ENCODE measurements around the gene FEZ2. TPM values are rescaled to one million over a fixed set of nuclear protein-coding genes. Genes with fewer than 3 reads are reported as not detected.
A peak's percentile ranks its signal among the peaks of the same experiment; 100 is the strongest.

Gene FEZ2
- total RNA-seq, 4 donors from 2014 or later, result 38.6 to 77.0 (median 46.2) TPM

DNA sequence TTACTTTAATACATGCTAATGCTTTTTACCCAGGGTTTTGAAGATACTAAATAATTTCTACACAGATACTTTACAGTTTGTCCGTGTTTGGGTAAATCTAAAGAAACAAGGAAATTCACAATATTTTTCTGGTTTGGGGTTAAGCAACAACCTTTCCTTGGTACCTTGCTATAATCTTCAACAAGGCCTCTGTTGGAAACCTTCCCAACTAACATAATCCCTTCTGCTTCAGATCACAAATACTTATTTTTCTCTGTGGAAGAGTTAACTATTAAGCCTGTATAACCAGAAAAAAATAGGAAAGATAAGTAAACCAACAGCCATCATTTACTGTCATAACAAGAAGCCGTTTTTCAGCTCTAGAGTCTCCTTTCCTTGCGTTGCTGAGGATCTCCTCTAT is 15.0 kb downstream of the FEZ2 start:
- ATAC-seq, result no peak
- Histone ChIP-seq H3K27ac (peak overlapping the region in 2 of 4 donors; percentile 23 to 45), H3K36me3 (peaks cover 3 to 75% of the 10 kb centered on the region in 2 donors), H3K4me1 (peaks cover 0 to 14% (median 2%) of the 10 kb centered on the region in 3 donors), H3K9me3 (no peaks in the 10 kb centered on the region), H3K27me3 (no peaks in the 10 kb centered on the region), H3K4me3 (no peak overlapping the region)
- WGBS, 2 donors (ENCODE audit: low coverage in 1 of 2), result 75 to 83% methylated on average over 3 of the region's 3 CpGs
- TF ChIP-seq EP300 (IDR thresholded peaks at IDR 0.05) (no peak), POLR2A (IDR thresholded peaks at IDR 0.05) (no peak), POLR2AphosphoS5 (IDR thresholded peaks at IDR 0.05) (no peak)
- TF ChIP-seq, protein P1, sequence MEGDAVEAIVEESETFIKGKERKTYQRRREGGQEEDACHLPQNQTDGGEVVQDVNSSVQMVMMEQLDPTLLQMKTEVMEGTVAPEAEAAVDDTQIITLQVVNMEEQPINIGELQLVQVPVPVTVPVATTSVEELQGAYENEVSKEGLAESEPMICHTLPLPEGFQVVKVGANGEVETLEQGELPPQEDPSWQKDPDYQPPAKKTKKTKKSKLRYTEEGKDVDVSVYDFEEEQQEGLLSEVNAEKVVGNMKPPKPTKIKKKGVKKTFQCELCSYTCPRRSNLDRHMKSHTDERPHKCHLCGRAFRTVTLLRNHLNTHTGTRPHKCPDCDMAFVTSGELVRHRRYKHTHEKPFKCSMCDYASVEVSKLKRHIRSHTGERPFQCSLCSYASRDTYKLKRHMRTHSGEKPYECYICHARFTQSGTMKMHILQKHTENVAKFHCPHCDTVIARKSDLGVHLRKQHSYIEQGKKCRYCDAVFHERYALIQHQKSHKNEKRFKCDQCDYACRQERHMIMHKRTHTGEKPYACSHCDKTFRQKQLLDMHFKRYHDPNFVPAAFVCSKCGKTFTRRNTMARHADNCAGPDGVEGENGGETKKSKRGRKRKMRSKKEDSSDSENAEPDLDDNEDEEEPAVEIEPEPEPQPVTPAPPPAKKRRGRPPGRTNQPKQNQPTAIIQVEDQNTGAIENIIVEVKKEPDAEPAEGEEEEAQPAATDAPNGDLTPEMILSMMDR (IDR thresholded peaks at IDR 0.05), result no peak

DNA sequence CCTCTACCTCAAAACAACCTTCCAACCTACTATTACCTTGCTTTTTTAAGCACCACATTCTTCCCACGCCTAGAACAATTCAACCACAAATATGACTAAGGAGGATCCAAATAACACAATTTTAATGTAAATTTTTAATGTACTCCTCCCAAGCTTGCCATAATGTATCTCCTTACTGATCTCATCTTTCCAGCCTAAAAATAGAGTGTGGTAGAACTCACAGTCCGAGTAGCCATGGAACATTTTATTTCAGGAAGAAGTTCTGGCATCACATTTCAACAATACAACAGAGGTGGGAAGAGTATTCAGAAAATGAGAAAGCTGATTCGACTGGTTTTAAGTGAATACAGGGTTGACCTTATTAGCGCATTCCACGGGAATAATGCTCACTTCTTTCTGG is 15.4 kb downstream of the FEZ2 start:
- 55 to 78% methylated on average over 3 to 5 of the region's 5 CpGs for WGBS, 2 donors (ENCODE audit: low coverage in 1 of 2)
- Histone ChIP-seq H3K36me3 (peaks cover 3 to 79% of the 10 kb centered on the region in 2 donors), H3K4me3 (no peak overlapping the region), H3K27ac (peak overlapping the region in 3 of 4 donors; percentile 13 to 45 (median 23)), H3K27me3 (no peaks in the 10 kb centered on the region), H3K9me3 (no peaks in the 10 kb centered on the region), H3K4me1 (peaks cover 0 to 14% (median 2%) of the 10 kb centered on the region in 3 donors)
- TF ChIP-seq EP300 (IDR thresholded peaks at IDR 0.05) (no peak), POLR2A (IDR thresholded peaks at IDR 0.05) (no peak), POLR2AphosphoS5 (IDR thresholded peaks at IDR 0.05) (no peak)
- TF ChIP-seq, protein P1 (IDR thresholded peaks at IDR 0.05), result no peak
- ATAC-seq, result no peak

DNA sequence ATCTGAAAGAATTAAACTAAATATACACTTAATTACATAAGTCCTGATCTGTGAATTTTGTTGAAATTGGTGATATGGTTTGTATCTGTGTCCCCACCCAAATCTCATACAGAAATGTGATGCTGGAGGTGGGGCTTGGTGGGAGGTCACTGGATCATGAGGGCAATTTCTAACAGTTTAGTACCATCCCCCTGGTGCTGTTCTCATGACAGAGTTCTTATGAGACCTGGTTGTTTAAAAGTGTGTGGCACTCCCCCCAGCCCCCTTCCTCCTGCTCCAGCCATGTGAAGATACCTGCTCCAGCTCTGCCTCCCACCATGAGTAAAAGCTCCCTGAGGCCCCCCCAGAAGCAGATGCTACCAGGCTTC is 18.7 kb downstream of the FEZ2 start:
- TF ChIP-seq, protein P1 (IDR thresholded peaks at IDR 0.05), result no peak
- TF ChIP-seq POLR2A (IDR thresholded peaks at IDR 0.05), result no peak
- TF ChIP-seq EP300 (IDR thresholded peaks at IDR 0.05), result no peak
- no peak for TF ChIP-seq POLR2AphosphoS5 (IDR thresholded peaks at IDR 0.05)
- no peaks in the 10 kb centered on the region for H3K27me3 ChIP-seq
- H3K4me3 ChIP-seq, result no peak overlapping the region
- H3K9me3 ChIP-seq, result no peaks in the 10 kb centered on the region
- no peak for ATAC-seq
- H3K36me3 ChIP-seq, result peaks cover 3 to 93% of the 10 kb centered on the region in 2 donors
- H3K27ac ChIP-seq, result no peak overlapping the region
- H3K4me1 ChIP-seq, result peaks cover 0 to 19% (median 0%) of the 10 kb centered on the region in 3 donors

DNA sequence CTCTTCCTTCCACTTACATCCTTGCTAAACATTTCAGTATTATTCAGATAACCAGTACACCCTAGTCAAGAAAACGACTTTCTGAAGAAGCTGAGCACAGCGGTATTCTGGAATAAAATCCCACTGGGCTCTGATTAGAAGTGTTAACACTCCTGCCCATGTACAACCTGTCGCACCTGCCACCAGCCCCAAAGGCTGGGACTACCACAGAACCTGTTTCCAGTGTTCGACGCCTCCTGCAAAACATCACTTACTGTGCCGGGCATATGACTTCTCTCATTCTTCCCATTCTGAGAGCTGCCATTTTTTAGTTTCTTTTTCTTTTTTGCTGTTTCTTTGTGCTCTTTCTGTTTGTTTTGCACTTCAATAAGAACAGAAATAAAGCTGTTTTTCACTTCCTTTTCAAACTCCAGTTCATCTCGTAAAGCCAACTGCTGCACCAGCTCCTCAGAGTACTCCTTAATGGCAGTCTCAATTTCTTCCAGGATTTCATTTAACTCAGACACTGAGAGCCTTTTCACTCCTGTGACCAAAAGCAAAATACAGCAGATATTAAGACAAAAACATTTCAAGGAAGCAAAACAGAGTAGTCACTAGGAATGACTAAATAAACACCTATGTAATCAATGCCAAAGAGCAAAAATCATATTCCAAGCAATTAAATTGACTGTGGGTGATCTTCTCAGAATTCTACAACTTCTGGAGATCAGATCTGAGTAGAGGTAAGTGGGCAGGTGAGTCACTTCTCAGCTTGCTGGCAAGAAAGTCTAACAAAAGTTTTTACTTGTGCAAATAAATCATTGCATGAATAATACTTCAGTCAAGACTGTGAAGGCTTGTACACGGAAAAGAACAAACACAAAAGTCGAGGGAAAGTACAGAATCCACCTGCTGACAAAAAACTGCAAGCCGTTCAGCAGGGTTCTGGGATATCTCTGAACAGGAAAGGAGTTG is 19.3 kb downstream of the FEZ2 start:
- ATAC-seq, result no peak
- WGBS, 2 donors (ENCODE audit: low coverage in 1 of 2), result 87 to 92% methylated on average over 9 to 10 of the region's 10 CpGs
- Histone ChIP-seq H3K4me3 (no peak overlapping the region), H3K27ac (no peak overlapping the region), H3K36me3 (peaks cover 3 to 92% of the 10 kb centered on the region in 2 donors), H3K27me3 (no peaks in the 10 kb centered on the region), H3K4me1 (peaks cover 0 to 19% (median 0%) of the 10 kb centered on the region in 3 donors), H3K9me3 (no peaks in the 10 kb centered on the region)
- TF ChIP-seq POLR2A (IDR thresholded peaks at IDR 0.05) (no peak), POLR2AphosphoS5 (IDR thresholded peaks at IDR 0.05) (no peak), EP300 (IDR thresholded peaks at IDR 0.05) (no peak)
- TF ChIP-seq, protein P1 (IDR thresholded peaks at IDR 0.05), result no peak

DNA sequence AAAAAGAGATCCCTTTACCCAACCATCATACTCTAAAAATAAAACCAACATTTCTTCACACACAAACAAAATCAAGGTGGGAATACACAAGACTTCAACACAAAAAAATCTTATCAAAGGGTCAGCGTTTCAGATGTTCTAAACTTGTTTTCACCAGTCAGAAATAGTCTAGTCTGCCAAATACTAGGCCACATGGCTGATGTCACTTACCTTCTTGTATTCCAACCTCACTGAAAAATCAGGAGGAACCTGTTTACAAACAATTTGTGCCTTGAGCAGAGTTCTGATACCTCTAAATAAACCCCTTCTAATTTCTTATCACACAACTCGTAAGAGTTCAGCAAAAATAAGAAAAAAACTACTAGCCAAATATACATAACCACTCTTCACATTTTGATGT is 20.1 kb downstream of the FEZ2 start:
- TF ChIP-seq POLR2A (IDR thresholded peaks at IDR 0.05) (no peak), EP300 (IDR thresholded peaks at IDR 0.05) (no peak), POLR2AphosphoS5 (IDR thresholded peaks at IDR 0.05) (no peak)
- TF ChIP-seq, protein P1 (IDR thresholded peaks at IDR 0.05), result no peak
- H3K36me3 ChIP-seq, result peaks cover 3 to 89% of the 10 kb centered on the region in 2 donors

More for the DNA sequence above, 20.1 kb downstream of the FEZ2 start:
- Histone ChIP-seq H3K27me3 (no peaks in the 10 kb centered on the region), H3K4me3 (no peak overlapping the region), H3K9me3 (no peaks in the 10 kb centered on the region), H3K27ac (no peak overlapping the region), H3K4me1 (peaks cover 0 to 17% (median 0%) of the 10 kb centered on the region in 3 donors)
- 90 to 92% methylated on average over 2 of the region's 2 CpGs for WGBS, 2 donors (ENCODE audit: low coverage in 1 of 2)
- ATAC-seq, result no peak
